HEK293 (cell line): ENCODE results near the gene ZSCAN1.

Source experiments
- CTCF ChIP-seq: fragments of 450-650 bp; formaldehyde crosslinking; IDR thresholded peaks from 2 replicates; pipeline ENCODE4 v1.5.1; 2016; ENCODE audit warnings: missing biosample characterization, missing genetic modification characterization
- EGR2 ChIP-seq: fragments of 450-650 bp; formaldehyde crosslinking; IDR thresholded peaks from 2 replicates; pipeline ENCODE4 v1.5.1; 2016; ENCODE audit warnings: low read depth, missing biosample characterization, missing genetic modification characterization
- GLI4 ChIP-seq: fragments of 450-650 bp; formaldehyde crosslinking; IDR thresholded peaks from 2 replicates; pipeline ENCODE4 v1.5.1; 2016; ENCODE audit warnings: missing biosample characterization, missing genetic modification characterization
- GLIS1 ChIP-seq: fragments of 450-650 bp; formaldehyde crosslinking; IDR thresholded peaks from 2 replicates; pipeline ENCODE4 v1.5.1; 2016; ENCODE audit warnings: missing biosample characterization, missing genetic modification characterization
- HOXC10 ChIP-seq: sonication (generic); formaldehyde crosslinking; IDR thresholded peaks from 2 replicates; pipeline ENCODE4 v1.8.1; 2023; ENCODE audit warnings: mild to moderate bottlenecking, missing genetic modification reagents
- KLF16 ChIP-seq: fragments of 450-650 bp; formaldehyde crosslinking; IDR thresholded peaks from 2 replicates; pipeline ENCODE4 v1.5.1; 2017; ENCODE audit warnings: missing biosample characterization, missing genetic modification characterization
- KLF8 ChIP-seq: fragments of 450-650 bp; formaldehyde crosslinking; IDR thresholded peaks from 2 replicates; pipeline ENCODE4 v1.5.1; 2016; ENCODE audit warnings: missing biosample characterization, missing genetic modification characterization
- PBX3 ChIP-seq: sonication (generic); formaldehyde crosslinking; IDR thresholded peaks from 2 replicates; pipeline ENCODE4 v1.8.1; 2022; ENCODE audit warnings: mild to moderate bottlenecking, moderate library complexity, missing genetic modification reagents
- REPIN1 ChIP-seq: fragments of 450-650 bp; formaldehyde crosslinking; IDR thresholded peaks from 2 replicates; pipeline ENCODE4 v1.5.1; 2017; ENCODE audit warnings: missing biosample characterization, missing genetic modification characterization, low read depth
- SP7 ChIP-seq: fragments of 450-650 bp; formaldehyde crosslinking; IDR thresholded peaks from 2 replicates; pipeline ENCODE4 v1.5.1; 2016; ENCODE audit warnings: missing biosample characterization, missing genetic modification characterization
- ZBTB1 ChIP-seq: fragments of 450-650 bp; formaldehyde crosslinking; IDR thresholded peaks from 2 replicates; pipeline ENCODE4 v1.5.1; 2016; ENCODE audit warnings: missing biosample characterization, missing genetic modification characterization
- ZBTB20 ChIP-seq: fragments of 450-650 bp; formaldehyde crosslinking; IDR thresholded peaks from 2 replicates; pipeline ENCODE4 v1.5.1; 2016; ENCODE audit warnings: missing biosample characterization, missing genetic modification characterization
- ZBTB48 ChIP-seq: fragments of 450-650 bp; formaldehyde crosslinking; IDR thresholded peaks from 2 replicates; pipeline ENCODE4 v1.5.1; 2016; ENCODE audit warnings: missing biosample characterization, missing genetic modification characterization
- ZBTB7A ChIP-seq: fragments of 450-650 bp; formaldehyde crosslinking; IDR thresholded peaks from 2 replicates; pipeline ENCODE4 v1.5.1; 2016; ENCODE audit warnings: low read depth, missing biosample characterization, missing genetic modification characterization
- ZFHX2 ChIP-seq: fragments of 450-650 bp; formaldehyde crosslinking; conservative IDR thresholded peaks from 2 replicates; pipeline ENCODE4 v1.5.1; 2016; ENCODE audit warnings: missing biosample characterization, missing genetic modification characterization
- ZNF140 ChIP-seq: fragments of 450-650 bp; formaldehyde crosslinking; IDR thresholded peaks from 2 replicates; pipeline ENCODE4 v1.5.1; 2016; ENCODE audit warnings: missing biosample characterization, missing genetic modification characterization
- ZNF148 ChIP-seq: fragments of 450-650 bp; formaldehyde crosslinking; IDR thresholded peaks from 2 replicates; pipeline ENCODE4 v1.5.0; 2017; ENCODE audit warnings: missing biosample characterization, missing genetic modification characterization, borderline replicate concordance
- ZNF169 ChIP-seq: fragments of 450-650 bp; formaldehyde crosslinking; IDR thresholded peaks from 2 replicates; pipeline ENCODE4 v1.5.1; 2016; ENCODE audit warnings: missing biosample characterization, missing genetic modification characterization
- ZNF274 ChIP-seq, 2 experiments: fragments of 200-500 bp in 1 of 2; fragments of 450-650 bp in 1 of 2; sonication (Bioruptor generic) in 1 of 2; formaldehyde crosslinking in 1 of 2; IDR thresholded peaks; 2 replicates each; pipeline versions ENCODE4 v1.5.1 to v1.6.1; 2014 to 2016; ENCODE audit warnings: borderline replicate concordance in 1 of 2, inconsistent platforms in 1 of 2, low read length in 1 of 2, missing biosample characterization in 1 of 2, missing genetic modification characterization in 1 of 2
- ZNF335 ChIP-seq: fragments of 450-650 bp; formaldehyde crosslinking; conservative IDR thresholded peaks from 2 replicates; pipeline ENCODE4 v1.5.1; 2016; ENCODE audit warnings: missing biosample characterization, missing genetic modification characterization
- ZNF350 ChIP-seq: fragments of 450-650 bp; formaldehyde crosslinking; IDR thresholded peaks from 2 replicates; pipeline ENCODE4 v1.5.0; 2017; ENCODE audit warnings: missing biosample characterization, mild to moderate bottlenecking, missing genetic modification characterization
- ZNF433 ChIP-seq: fragments of 450-650 bp; formaldehyde crosslinking; IDR thresholded peaks from 2 replicates; pipeline ENCODE4 v1.5.1; 2016; ENCODE audit warnings: missing biosample characterization, missing genetic modification characterization, low read depth
- ZNF48 ChIP-seq: fragments of 450-650 bp; formaldehyde crosslinking; IDR thresholded peaks from 2 replicates; pipeline ENCODE4 v1.5.1; 2016; ENCODE audit warnings: missing biosample characterization, missing genetic modification characterization
- ZNF501 ChIP-seq: fragments of 450-650 bp; formaldehyde crosslinking; IDR thresholded peaks from 2 replicates; pipeline ENCODE4 v1.5.1; 2016; ENCODE audit warnings: missing biosample characterization, missing genetic modification characterization
- ZNF513 ChIP-seq: fragments of 450-650 bp; IDR thresholded peaks from 2 replicates; pipeline ENCODE4 v1.5.1; 2018; ENCODE audit warnings: missing biosample characterization, missing genetic modification characterization
- ZNF629 ChIP-seq: fragments of 450-650 bp; formaldehyde crosslinking; IDR thresholded peaks from 2 replicates; pipeline ENCODE4 v1.5.1; 2017; ENCODE audit warnings: missing biosample characterization, missing genetic modification characterization
- ZNF639 ChIP-seq: fragments of 450-650 bp; formaldehyde crosslinking; IDR thresholded peaks from 2 replicates; pipeline ENCODE4 v1.5.1; 2016; ENCODE audit warnings: missing biosample characterization, missing genetic modification characterization
- ZNF747 ChIP-seq: fragments of 450-650 bp; formaldehyde crosslinking; IDR thresholded peaks from 2 replicates; pipeline ENCODE4 v1.5.1; 2016; ENCODE audit warnings: missing biosample characterization, missing genetic modification characterization
- ZNF792 ChIP-seq: fragments of 450-650 bp; formaldehyde crosslinking; IDR thresholded peaks from 2 replicates; pipeline ENCODE4 v1.5.1; 2016; ENCODE audit warnings: missing biosample characterization, missing genetic modification characterization
- ZSCAN18 ChIP-seq: fragments of 450-650 bp; formaldehyde crosslinking; IDR thresholded peaks from 2 replicates; pipeline ENCODE4 v1.5.1; 2016; ENCODE audit warnings: missing biosample characterization, missing genetic modification characterization

ZSCAN1 gene

GRCh38 chr19:58097781-58098681, 64.2 kb downstream of the ZSCAN1 start, which contains the start of gene ZSCAN18 (continued):
- TF ChIP-seq GLI4 = 0 out of 2 replicates have a peak, but pooled peaks have one; percentile 60
- TF ChIP-seq ZNF513 (tag by site-specific recombination) = no peak
- peak; percentile 85 for TF ChIP-seq ZFHX2 (tag by site-specific recombination)
- peak; percentile 91; the same call in 1 of the 2 replicates for TF ChIP-seq PBX3
- TF ChIP-seq ZNF274 (IDR thresholded peaks at IDR 0.05; ENCODE audit: low read length) = no peak
- TF ChIP-seq ZNF274 (tag by site-specific recombination; IDR thresholded peaks at IDR 0.05; ENCODE audit: borderline replicate concordance) = no peak
- 0 out of 2 replicates have a peak, but pooled peaks have one; percentile 46 for TF ChIP-seq ZNF501
- TF ChIP-seq ZNF792 (tag by site-specific recombination) = no peak
- peak; percentile 11; the same call in 1 of the 2 replicates for TF ChIP-seq CTCF (tag by site-specific recombination)
- peak; percentile 73 for TF ChIP-seq EGR2 (tag by site-specific recombination)
- TF ChIP-seq ZSCAN18 = no peak
- no peak for TF ChIP-seq ZNF140
- no peak for TF ChIP-seq ZNF747 (tag by site-specific recombination)
- 0 out of 2 replicates have a peak, but pooled peaks have one; percentile 25 for TF ChIP-seq KLF16 (tag by site-specific recombination)
- peak; percentile 99 for TF ChIP-seq ZNF335
- no peak for TF ChIP-seq ZNF639 (tag by site-specific recombination)
- no peak for TF ChIP-seq ZNF169 (tag by site-specific recombination)
- no peak for TF ChIP-seq ZNF148 (tag by site-specific recombination)
- TF ChIP-seq REPIN1 (tag by site-specific recombination) = no peak
- no peak for TF ChIP-seq ZBTB7A
- no peak for TF ChIP-seq ZNF48 (tag by site-specific recombination)
- peak; percentile 50 for TF ChIP-seq SP7
- TF ChIP-seq GLIS1 (tag by site-specific recombination) = peak; percentile 74
- 0 out of 2 replicates have a peak, but pooled peaks have one; percentile 23 for TF ChIP-seq ZBTB20
- TF ChIP-seq ZBTB1 (tag by site-specific recombination) = no peak
- no peak for TF ChIP-seq ZNF350 (tag by site-specific recombination)
- 0 out of 2 replicates have a peak, but pooled peaks have one; percentile 32 for TF ChIP-seq HOXC10 (CRISPR knock-in tag)
- TF ChIP-seq ZBTB48 (tag by site-specific recombination) = peak; percentile 52; the same call in 1 of the 2 replicates
- no peak; the same call in 1 of the 2 replicates for TF ChIP-seq ZNF629 (tag by site-specific recombination)
- TF ChIP-seq ZNF433 (tag by site-specific recombination) = no peak
- TF ChIP-seq KLF8 (tag by site-specific recombination) = no peak
